ENCODE measurements around the gene ATXN7L3B. TPM values are rescaled to one million over a fixed set of nuclear protein-coding genes. Genes with fewer than 3 reads are reported as not detected.

ATXN7L3B gene
- total and polyA plus RNA-seq, 2 donors (not counting 3 experiments of a cell fraction or from before 2014, with no cell fraction given): 18.1 to 25.0 TPM

DNA sequence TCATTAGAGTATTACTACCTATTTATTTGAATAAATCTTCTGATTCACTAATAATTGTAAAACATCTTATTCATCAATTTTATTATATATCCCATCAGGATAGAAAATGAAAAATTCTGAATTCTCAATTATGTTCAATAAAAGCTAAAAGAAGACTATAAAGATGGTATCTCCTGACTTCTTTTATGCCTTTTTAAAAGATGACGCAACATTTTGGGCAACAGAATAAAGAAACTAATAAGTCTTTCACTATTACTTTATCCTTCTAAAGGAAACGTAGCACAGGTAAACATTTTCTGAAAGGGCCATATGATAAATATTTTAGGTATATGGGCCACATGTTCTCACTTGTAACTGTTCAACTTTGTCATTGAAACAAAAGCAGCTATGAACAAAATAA is 10.1 kb upstream of the ATXN7L3B start:
- dilution Hi-C loops (cut with MboI; ENCODE audit: extremely low pct_ligation_motif_present, low sequenced_read_pairs): no loop called here
- ChIA-PET POLR2A (no interaction called here), CTCF (no interaction called here)
- Histone ChIP-seq H3K4me3 (replicated peaks in 1 of 3; ENCODE audit: insufficient read depth in 1 of 3, low read depth in 1 of 3, low read length in 3 of 3) (no peak overlapping the region), H2AFZ (ENCODE audit: low read depth, low read length) (no peak overlapping the region), H3K79me2 (ENCODE audit: control insufficient read depth, insufficient read depth, low read length) (no peaks in the 10 kb centered on the region), H4K20me1 (replicated peaks; ENCODE audit: control insufficient read depth, extremely low read depth, insufficient read depth, low read length) (no peaks in the 10 kb centered on the region), H3K9ac (replicated peaks; ENCODE audit: extremely low read depth, insufficient read depth, low read length) (no peak overlapping the region), H3K27ac (ENCODE audit: insufficient read depth, low read depth, low read length) (no peak overlapping the region), H3K9me3 (replicated peaks; ENCODE audit: control insufficient read depth, insufficient read depth, low read length) (no peaks in the 10 kb centered on the region), H3K36me3 (ENCODE audit: control insufficient read depth in 2 of 2, extremely low read depth in 1 of 2, insufficient read depth in 2 of 2, low read length in 2 of 2) (no peaks in the 10 kb centered on the region), H3K4me1 (ENCODE audit: control insufficient read depth, extremely low read depth, insufficient read depth, low read length) (no peaks in the 10 kb centered on the region), H3K27me3 (ENCODE audit: control insufficient read depth in 2 of 2, insufficient read depth in 2 of 2, low read length in 2 of 2) (peaks cover 0 to 7% of the 10 kb centered on the region in 2 experiments), H3K9me1 (replicated peaks; ENCODE audit: control insufficient read depth, extremely low read depth, insufficient read depth, low read length) (no peaks in the 10 kb centered on the region), H3K4me2 (ENCODE audit: insufficient read depth, low read length) (no peak overlapping the region)
- no TSS peak for BruUV-seq (replicated peaks)
- TF ChIP-seq, protein P1, sequence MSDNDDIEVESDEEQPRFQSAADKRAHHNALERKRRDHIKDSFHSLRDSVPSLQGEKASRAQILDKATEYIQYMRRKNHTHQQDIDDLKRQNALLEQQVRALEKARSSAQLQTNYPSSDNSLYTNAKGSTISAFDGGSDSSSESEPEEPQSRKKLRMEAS (IDR thresholded peaks at IDR 0.05; ENCODE audit: insufficient read depth, insufficient read length): no peak
- TF ChIP-seq GATA2 (IDR thresholded peaks at IDR 0.05; ENCODE audit: insufficient read depth, insufficient read length, low read depth, low read length) (no peak), POLR2A (IDR thresholded peaks at IDR 0.05; ENCODE audit: low read depth, low read length) (no peak), POLR2AphosphoS5 (IDR thresholded peaks at IDR 0.05; ENCODE audit: insufficient read depth, low read depth, low read length) (no peak), MYC (IDR thresholded peaks at IDR 0.05; ENCODE audit: low read depth, low read length) (no peak), EZH2 (IDR thresholded peaks at IDR 0.05; ENCODE audit: borderline replicate concordance, low read depth, low read length, severe bottlenecking) (no peak), JUN (IDR thresholded peaks at IDR 0.05; ENCODE audit: borderline replicate concordance, insufficient read depth, insufficient read length, low read depth) (no peak), FOS (IDR thresholded peaks at IDR 0.05; ENCODE audit: borderline replicate concordance, insufficient read depth, low read length) (no peak)
- TF ChIP-seq, protein P2, sequence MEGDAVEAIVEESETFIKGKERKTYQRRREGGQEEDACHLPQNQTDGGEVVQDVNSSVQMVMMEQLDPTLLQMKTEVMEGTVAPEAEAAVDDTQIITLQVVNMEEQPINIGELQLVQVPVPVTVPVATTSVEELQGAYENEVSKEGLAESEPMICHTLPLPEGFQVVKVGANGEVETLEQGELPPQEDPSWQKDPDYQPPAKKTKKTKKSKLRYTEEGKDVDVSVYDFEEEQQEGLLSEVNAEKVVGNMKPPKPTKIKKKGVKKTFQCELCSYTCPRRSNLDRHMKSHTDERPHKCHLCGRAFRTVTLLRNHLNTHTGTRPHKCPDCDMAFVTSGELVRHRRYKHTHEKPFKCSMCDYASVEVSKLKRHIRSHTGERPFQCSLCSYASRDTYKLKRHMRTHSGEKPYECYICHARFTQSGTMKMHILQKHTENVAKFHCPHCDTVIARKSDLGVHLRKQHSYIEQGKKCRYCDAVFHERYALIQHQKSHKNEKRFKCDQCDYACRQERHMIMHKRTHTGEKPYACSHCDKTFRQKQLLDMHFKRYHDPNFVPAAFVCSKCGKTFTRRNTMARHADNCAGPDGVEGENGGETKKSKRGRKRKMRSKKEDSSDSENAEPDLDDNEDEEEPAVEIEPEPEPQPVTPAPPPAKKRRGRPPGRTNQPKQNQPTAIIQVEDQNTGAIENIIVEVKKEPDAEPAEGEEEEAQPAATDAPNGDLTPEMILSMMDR (IDR thresholded peaks at IDR 0.05; ENCODE audit: extremely low read depth in 1 of 2, insufficient read depth in 1 of 2, low read depth in 1 of 2, low read length in 2 of 2): no peak
- FAIRE-seq (no peak), DNase-seq (ENCODE audit: low read depth, low spot score) (no peak)
- intact Hi-C loops (cut with micrococcal nuclease): no loop called here

All from endothelial cell of umbilical vein (primary cell).